ENCODE data around the gene SDK1.

Gene SDK1

DNA sequence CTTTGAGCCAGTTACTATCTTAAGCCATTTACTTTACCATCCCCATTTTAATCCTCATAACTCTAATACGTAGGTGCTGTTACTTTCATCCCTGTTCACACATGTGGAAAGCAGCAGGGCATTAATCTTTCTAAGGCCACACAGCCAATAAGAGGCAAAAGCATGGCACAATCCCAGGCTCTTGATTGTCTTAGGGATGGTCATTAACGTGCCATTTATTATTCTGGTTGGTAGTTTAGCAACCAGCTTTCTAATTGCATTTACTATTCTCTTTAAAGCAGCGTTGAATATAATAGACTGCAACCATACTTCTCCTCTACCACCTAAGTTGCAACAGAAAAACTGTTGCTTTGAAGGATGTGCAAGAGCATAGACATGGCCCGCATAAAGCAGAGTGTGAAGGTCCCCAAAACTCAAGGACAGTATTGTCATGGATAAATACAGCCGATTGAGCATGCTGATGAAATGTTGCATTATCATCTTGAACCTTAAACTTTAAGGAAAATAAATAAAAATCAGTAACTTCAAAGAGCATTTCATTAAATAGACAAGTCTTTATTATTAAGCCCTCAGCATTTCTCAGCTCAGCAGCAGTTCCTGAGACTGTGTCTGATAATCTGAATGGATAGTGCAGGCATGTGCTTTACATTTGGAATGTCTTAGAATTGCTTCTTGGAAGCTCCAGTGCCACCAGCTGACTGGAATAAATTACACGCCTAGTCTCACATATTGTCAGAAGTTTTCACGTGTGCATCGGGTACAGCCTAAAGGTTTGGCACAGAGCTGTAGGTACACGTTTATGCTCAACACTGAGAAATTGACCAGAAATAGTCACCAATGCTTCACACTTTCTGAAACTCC lies 467.1 kb downstream of the SDK1 start:
- TF ChIP-seq CTCF (IDR thresholded peaks at IDR 0.05; ENCODE audit: unreplicated experiment in 3 of 3) = no peak
- H3K9me3 Mint-ChIP-seq = peaks cover 4% of the 10 kb centered on the region
- no peaks in the 10 kb centered on the region for H3K4me1 Mint-ChIP-seq
- H3K27ac Mint-ChIP-seq = no peak overlapping the region
- H3K36me3 Mint-ChIP-seq (ENCODE audit: low read depth) = no peaks in the 10 kb centered on the region
- H3K27me3 Mint-ChIP-seq (ENCODE audit: low read depth) = peaks cover 6% of the 10 kb centered on the region
- H3K4me3 Mint-ChIP-seq = no peak overlapping the region

DNA sequence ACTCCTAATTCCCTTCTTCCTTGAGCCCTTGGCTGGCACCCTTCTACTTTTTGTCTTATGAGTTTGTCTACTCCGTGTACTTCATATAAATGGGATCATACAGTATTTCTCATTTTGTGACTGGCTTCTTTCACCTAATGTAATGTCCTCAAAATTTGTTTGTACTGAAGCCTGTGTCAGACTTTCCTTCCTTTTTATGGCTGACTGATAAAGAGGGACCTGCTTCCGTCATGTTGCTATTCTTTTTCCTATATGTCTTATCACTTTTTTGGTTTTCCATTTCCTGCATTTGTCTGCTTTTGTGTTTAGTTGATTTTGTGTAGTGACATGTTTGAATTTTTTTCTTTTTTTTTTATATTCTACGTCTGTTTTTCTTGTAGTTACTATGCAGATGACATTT lies 470.9 kb downstream of the SDK1 start:
- Mint-ChIP-seq H3K36me3 (ENCODE audit: low read depth) (no peaks in the 10 kb centered on the region), H3K27me3 (ENCODE audit: low read depth) (peaks cover 6% of the 10 kb centered on the region), H3K27ac (no peak overlapping the region), H3K4me1 (no peaks in the 10 kb centered on the region), H3K9me3 (peaks cover 12% of the 10 kb centered on the region), H3K4me3 (no peak overlapping the region)
- no peak for TF ChIP-seq CTCF (IDR thresholded peaks at IDR 0.05; ENCODE audit: unreplicated experiment in 3 of 3)

DNA sequence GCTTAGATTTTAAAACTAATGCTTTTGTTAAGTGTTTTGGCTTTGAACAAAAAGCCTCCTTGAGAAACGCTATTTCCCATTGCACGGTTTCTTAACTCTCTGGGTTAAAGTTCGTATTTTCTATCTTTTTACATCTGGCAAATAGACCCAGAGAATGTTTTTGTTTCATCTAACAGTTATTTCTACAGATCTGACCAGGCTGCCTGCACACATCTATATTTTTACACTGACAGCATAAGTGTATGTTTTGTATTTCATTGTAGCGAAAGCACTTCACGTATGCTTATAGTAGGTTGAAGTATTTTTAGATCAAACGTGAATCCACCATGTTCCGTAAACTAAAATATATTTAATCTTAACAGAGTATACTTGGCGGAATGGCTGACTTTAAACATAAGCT lies 477.3 kb downstream of the SDK1 start:
- H3K4me3 Mint-ChIP-seq = no peak overlapping the region
- peaks cover 24% of the 10 kb centered on the region for H3K9me3 Mint-ChIP-seq
- H3K27me3 Mint-ChIP-seq (ENCODE audit: low read depth) = no peaks in the 10 kb centered on the region
- H3K36me3 Mint-ChIP-seq (ENCODE audit: low read depth) = peaks cover 6% of the 10 kb centered on the region
- H3K27ac Mint-ChIP-seq = no peak overlapping the region
- no peak for TF ChIP-seq CTCF (IDR thresholded peaks at IDR 0.05; ENCODE audit: unreplicated experiment in 3 of 3)
- no peaks in the 10 kb centered on the region for H3K4me1 Mint-ChIP-seq

- no peak overlapping the region for H3K4me3 Mint-ChIP-seq
- no peaks in the 10 kb centered on the region for H3K4me1 Mint-ChIP-seq
- no peak for TF ChIP-seq CTCF (IDR thresholded peaks at IDR 0.05; ENCODE audit: unreplicated experiment in 3 of 3)
- H3K36me3 Mint-ChIP-seq (ENCODE audit: low read depth) = peaks cover 6% of the 10 kb centered on the region
- H3K9me3 Mint-ChIP-seq = peaks cover 22% of the 10 kb centered on the region
- H3K27me3 Mint-ChIP-seq (ENCODE audit: low read depth) = peaks cover 4% of the 10 kb centered on the region
- no peak overlapping the region for H3K27ac Mint-ChIP-seq
Measured at GRCh38 chr7:3780016-3780415, 479.0 kb downstream of the SDK1 start.

GRCh38 chr7:3780525-3780924 lies 479.5 kb downstream of the SDK1 start:
- no peaks in the 10 kb centered on the region for H3K4me1 Mint-ChIP-seq
- peaks cover 6% of the 10 kb centered on the region for H3K36me3 Mint-ChIP-seq (ENCODE audit: low read depth)
- no peak overlapping the region for H3K4me3 Mint-ChIP-seq
- peaks cover 5% of the 10 kb centered on the region for H3K27me3 Mint-ChIP-seq (ENCODE audit: low read depth)
- H3K9me3 Mint-ChIP-seq = peaks cover 22% of the 10 kb centered on the region
- no peak overlapping the region for H3K27ac Mint-ChIP-seq
- no peak for TF ChIP-seq CTCF (IDR thresholded peaks at IDR 0.05; ENCODE audit: unreplicated experiment in 3 of 3)

DNA sequence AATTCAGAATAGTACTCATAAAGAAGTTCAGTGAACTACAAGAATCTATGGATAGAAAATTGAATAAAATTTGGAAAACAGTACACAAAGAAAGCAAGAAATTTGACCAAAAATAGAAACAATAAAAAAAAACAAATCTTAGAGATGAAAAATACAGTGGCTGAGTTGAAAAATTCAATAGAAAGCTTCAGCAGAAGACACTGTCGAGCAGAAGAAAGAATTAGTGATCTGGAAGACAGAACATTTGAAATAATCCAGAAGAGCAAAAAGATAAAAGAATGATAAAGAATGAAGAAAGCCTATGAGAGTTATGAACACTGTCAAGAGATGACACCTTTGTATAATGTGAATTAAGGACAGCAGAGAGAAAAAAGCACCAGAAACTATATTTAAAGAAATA lies 480.6 kb downstream of the SDK1 start:
- Mint-ChIP-seq H3K4me3 (no peak overlapping the region), H3K36me3 (ENCODE audit: low read depth) (peaks cover 6% of the 10 kb centered on the region), H3K27me3 (ENCODE audit: low read depth) (peaks cover 5% of the 10 kb centered on the region), H3K4me1 (no peaks in the 10 kb centered on the region), H3K9me3 (peaks cover 22% of the 10 kb centered on the region), H3K27ac (no peak overlapping the region)
- no peak for TF ChIP-seq CTCF (IDR thresholded peaks at IDR 0.05; ENCODE audit: unreplicated experiment in 3 of 3)

Measured in nephron (organoid).